MCF 10A (cell line): ENCODE results near the gene ARID5A. TPM values are rescaled to one million over a fixed set of nuclear protein-coding genes. Genes with fewer than 3 reads are reported as not detected.

Source experiments
- BruUV-seq: library from RNA; stranded (reverse); fragments of 400-500 nt; replicated peaks from 2 replicates; lab custom pipeline; 2021; lab: Mats Ljungman, UMichigan
- CTCF ChIA-PET: fragments of 300-600 bp; sonication (Branson Sonifier 250); formaldehyde crosslinking; extraction: SDS; loops from one replicate; lab custom pipeline; 2021; ENCODE audit warnings: antibody characterized with exemption, inconsistent platforms; lab: Yijun Ruan, JAX
- POLR2A ChIA-PET: fragments of 300-600, 350-650 bp; sonication (Branson Sonifier 250); formaldehyde crosslinking; extraction: SDS; loops from one replicate; lab custom pipeline; 2020; ENCODE audit warnings: antibody characterized with exemption, inconsistent platforms; lab: Yijun Ruan, JAX
- DNase-seq: peaks from one replicate; pipeline ENCODE4 v3.0.0-alpha.2; 2018; ENCODE audit not compliant: unreplicated experiment
- H3K27ac Mint-ChIP-seq: one replicate; pipeline ENCODE4 v1.8.0; 2022; ENCODE audit warnings: mild to moderate bottlenecking, low read depth, mixed read lengths; ENCODE audit not compliant: unreplicated experiment
- H3K27me3 Mint-ChIP-seq: one replicate; pipeline ENCODE4 v1.8.0; 2022; ENCODE audit warnings: mixed read lengths; ENCODE audit not compliant: insufficient read depth, unreplicated experiment
- H3K36me3 Mint-ChIP-seq: one replicate; pipeline ENCODE4 v1.8.0; 2022; ENCODE audit warnings: mild to moderate bottlenecking, moderate library complexity, mixed read lengths; ENCODE audit not compliant: insufficient read depth, unreplicated experiment
- H3K4me1 Mint-ChIP-seq: one replicate; pipeline ENCODE4 v1.8.0; 2022; ENCODE audit warnings: mixed read lengths; ENCODE audit not compliant: insufficient read depth, unreplicated experiment
- H3K4me3 Mint-ChIP-seq: one replicate; pipeline ENCODE4 v1.8.0; 2022; ENCODE audit warnings: mild to moderate bottlenecking, moderate library complexity, mixed read lengths; ENCODE audit not compliant: unreplicated experiment
- H3K9me3 Mint-ChIP-seq: one replicate; pipeline ENCODE4 v1.8.0; 2022; ENCODE audit warnings: mixed read lengths; ENCODE audit not compliant: unreplicated experiment
- intact Hi-C: fragments of 100-400 bp; cut with micrococcal nuclease; formaldehyde crosslinking; loops from 2 replicates; pipeline ENCODE4 v1.14.1; 2022
- total RNA-seq: library from RNA; stranded (reverse); gene quantifications from 2 replicates; pipeline ENCODE4 v1.2.3, GENCODE V29; 2022
- TF ChIP-seq, protein P1 (sequence below): fragments of 200-600 bp; IDR thresholded peaks from one replicate; pipeline ENCODE4 v1.8.0; 2022; ENCODE audit warnings: antibody characterized with exemption, mild to moderate bottlenecking; ENCODE audit not compliant: unreplicated experiment

The ARID5A gene
- total RNA-seq, 1 experiment from 2014 or later = 3.4 TPM

GRCh38 chr2:96532641-96533291 lies 3.8 kb upstream of the ARID5A start:
- Mint-ChIP-seq H3K27ac (peak overlapping the region; percentile 73), H3K36me3 (no peaks in the 10 kb centered on the region), H3K9me3 (no peaks in the 10 kb centered on the region), H3K4me3 (peak overlapping the region; percentile 66), H3K27me3 (peaks cover 15% of the 10 kb centered on the region), H3K4me1 (peaks cover 22% of the 10 kb centered on the region)
- DNase-seq = no peak
- ChIA-PET CTCF (interaction anchor here (0.8 to 5.0 kb wide), 10 partner anchors 12 to 268 kb away, joined by 3 to 46 read pairs (median 3); no protein-coding TSS in a partner anchor), POLR2A (interaction anchor here (0.7 to 4.1 kb wide), 13 partner anchors 22 to 581 kb away, joined by 3 to 19 read pairs (median 3); partner anchors contain the start of gene STARD7)
- BruUV-seq = no TSS peak
- TF ChIP-seq, protein P1, sequence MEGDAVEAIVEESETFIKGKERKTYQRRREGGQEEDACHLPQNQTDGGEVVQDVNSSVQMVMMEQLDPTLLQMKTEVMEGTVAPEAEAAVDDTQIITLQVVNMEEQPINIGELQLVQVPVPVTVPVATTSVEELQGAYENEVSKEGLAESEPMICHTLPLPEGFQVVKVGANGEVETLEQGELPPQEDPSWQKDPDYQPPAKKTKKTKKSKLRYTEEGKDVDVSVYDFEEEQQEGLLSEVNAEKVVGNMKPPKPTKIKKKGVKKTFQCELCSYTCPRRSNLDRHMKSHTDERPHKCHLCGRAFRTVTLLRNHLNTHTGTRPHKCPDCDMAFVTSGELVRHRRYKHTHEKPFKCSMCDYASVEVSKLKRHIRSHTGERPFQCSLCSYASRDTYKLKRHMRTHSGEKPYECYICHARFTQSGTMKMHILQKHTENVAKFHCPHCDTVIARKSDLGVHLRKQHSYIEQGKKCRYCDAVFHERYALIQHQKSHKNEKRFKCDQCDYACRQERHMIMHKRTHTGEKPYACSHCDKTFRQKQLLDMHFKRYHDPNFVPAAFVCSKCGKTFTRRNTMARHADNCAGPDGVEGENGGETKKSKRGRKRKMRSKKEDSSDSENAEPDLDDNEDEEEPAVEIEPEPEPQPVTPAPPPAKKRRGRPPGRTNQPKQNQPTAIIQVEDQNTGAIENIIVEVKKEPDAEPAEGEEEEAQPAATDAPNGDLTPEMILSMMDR = no peak
- intact Hi-C loops = no loop called here

DNA sequence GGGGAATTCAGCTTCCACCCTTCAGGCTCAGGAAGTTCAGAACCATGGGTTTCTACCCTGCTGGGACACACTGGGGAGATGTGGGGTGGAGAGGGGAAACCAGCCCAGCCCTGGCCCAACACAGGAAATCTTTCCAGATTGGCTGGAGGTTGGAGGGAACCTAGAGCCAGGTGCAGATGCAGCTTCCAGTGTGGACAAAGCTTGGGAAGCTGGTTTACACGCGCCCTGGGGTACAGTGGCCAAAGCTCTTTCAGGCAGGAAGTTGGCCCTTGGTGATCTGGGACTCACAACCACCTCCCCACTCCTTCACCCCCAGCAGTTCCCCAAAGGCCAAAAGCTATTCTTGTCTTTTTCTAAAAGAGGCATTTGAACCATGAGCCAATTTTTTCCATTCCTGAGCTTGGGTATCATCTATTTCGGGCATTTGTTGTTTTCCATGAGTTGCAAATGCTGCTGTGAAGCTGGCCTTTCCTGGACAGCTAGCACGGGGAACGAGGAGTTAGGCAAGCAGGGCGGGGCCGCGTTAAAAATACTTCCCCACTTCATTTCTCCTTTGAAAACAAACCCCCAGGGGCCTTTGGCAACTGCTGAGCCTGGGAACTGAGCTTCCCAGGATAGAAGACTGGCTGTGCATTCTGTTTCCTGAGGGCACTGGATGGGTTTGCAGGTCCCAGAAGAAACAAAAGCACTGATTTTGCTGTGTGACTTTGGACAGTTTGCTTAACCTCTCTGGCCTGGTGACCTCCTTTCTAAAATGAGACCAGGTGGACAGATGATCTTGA lies 3.1 kb upstream of the ARID5A start:
- Mint-ChIP-seq H3K9me3 (no peaks in the 10 kb centered on the region), H3K36me3 (peaks cover 4% of the 10 kb centered on the region), H3K4me1 (peaks cover 22% of the 10 kb centered on the region), H3K27ac (no peak overlapping the region), H3K27me3 (peaks cover 15% of the 10 kb centered on the region), H3K4me3 (no peak overlapping the region)
- TF ChIP-seq, protein P1 = no peak
- intact Hi-C loops = no loop called here
- peak; percentile 93 for DNase-seq
- ChIA-PET CTCF (interaction anchor here (0.6 to 5.0 kb wide), 13 partner anchors 11 to 511 kb away, joined by 3 to 46 read pairs (median 3); no protein-coding TSS in a partner anchor), POLR2A (interaction anchor here (0.7 to 4.1 kb wide), 18 partner anchors 11 to 580 kb away, joined by 3 to 19 read pairs (median 4); no protein-coding TSS in a partner anchor)
- no TSS peak for BruUV-seq

DNA sequence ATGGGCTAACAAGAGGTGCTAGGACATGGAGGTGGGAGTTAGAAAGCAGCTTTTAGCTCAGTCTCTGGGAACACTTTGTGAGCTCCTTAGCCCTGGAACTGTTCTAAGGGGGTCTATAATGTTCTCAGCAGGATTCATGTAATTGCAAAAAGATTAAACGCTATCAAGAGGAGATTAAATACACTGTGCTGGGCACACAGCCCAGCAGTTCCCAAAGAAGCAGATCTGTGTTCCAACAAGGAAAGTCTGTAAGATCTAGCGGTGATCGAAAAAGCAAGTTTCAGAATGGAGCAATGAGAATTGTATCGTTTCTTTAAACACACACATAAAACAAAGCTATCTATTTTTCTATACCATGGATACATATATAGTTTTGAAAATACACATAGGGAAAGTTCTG lies 2.4 kb upstream of the ARID5A start:
- H3K4me3 Mint-ChIP-seq = no peak overlapping the region
- H3K36me3 Mint-ChIP-seq = peaks cover 6% of the 10 kb centered on the region
- peaks cover 12% of the 10 kb centered on the region for H3K27me3 Mint-ChIP-seq
- intact Hi-C loops = no loop called here
- TF ChIP-seq, protein P1 = no peak
- peak overlapping the region; percentile 11 for H3K27ac Mint-ChIP-seq
- no peak for DNase-seq
- no peaks in the 10 kb centered on the region for H3K9me3 Mint-ChIP-seq
- no TSS peak for BruUV-seq
- ChIA-PET CTCF (interaction anchor here (0.6 to 5.0 kb wide), 10 partner anchors 13 to 511 kb away, joined by 3 to 46 read pairs (median 4); no protein-coding TSS in a partner anchor), POLR2A (interaction anchor here (0.8 to 4.1 kb wide), 14 partner anchors 10 to 579 kb away, joined by 3 to 19 read pairs (median 4); no protein-coding TSS in a partner anchor)
- peaks cover 22% of the 10 kb centered on the region for H3K4me1 Mint-ChIP-seq
